Activated CD4-positive, alpha-beta T cell treated with anti-CD3 and anti-CD28 coated beads for 48 hours (primary cell): ENCODE results near the gene TFCP2L1.
"Not testable (repeated sequence)": the region's sequence is repeated elsewhere in the genome, so short reads cannot be mapped to it uniquely, and the experiment has no call there.

Source experiments
- DNase-seq: peaks from one replicate; pipeline ENCODE4 v3.0.0-alpha.2; 2020

Gene TFCP2L1

DNA sequence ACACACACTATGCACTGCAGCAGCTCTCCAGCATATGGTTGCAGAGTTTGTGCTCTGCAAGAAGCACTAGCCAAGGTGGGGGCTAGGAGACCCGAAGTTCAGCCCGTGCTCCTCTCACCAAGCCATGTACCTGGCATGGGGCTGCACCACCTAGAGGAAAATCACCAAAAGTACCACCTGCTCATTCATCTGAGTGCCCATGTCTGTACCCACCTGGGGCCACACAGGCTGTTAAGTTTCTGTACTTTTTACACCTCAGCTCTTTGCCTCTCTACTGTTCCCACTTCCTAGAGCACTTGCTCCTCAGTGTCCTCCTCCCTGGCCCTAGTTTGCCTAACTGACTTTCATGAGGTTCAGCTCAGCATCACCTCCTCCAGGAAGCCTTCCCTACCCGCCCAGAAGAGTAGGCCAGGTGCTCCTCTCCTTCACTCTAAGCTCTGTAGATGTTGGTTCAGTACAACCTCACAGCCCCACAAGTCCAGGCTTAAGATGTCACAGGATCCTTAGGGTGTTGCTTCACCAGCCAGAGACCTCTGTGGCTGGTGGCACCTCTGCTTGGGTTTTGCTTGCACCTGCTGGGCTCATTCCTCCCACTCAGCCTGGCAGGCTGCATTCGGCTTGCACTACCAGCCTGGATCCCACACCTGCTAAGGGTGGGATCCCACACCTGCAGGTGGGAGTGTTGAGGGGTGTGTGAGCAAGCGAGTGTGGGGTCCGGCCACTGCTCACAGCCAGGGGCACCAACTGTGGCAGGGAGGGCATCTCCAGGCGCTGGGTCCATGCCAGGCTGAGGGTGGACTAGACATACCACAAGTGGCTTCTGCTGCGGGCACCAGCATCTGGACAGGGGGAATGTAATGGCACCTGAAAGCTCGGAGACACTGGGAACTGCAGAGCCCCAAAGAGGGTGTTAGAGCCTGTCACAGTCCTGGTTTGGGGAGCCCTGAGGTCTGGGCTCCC is 10.2 kb upstream of the TFCP2L1 start:
- DNase-seq, result no peak

DNA sequence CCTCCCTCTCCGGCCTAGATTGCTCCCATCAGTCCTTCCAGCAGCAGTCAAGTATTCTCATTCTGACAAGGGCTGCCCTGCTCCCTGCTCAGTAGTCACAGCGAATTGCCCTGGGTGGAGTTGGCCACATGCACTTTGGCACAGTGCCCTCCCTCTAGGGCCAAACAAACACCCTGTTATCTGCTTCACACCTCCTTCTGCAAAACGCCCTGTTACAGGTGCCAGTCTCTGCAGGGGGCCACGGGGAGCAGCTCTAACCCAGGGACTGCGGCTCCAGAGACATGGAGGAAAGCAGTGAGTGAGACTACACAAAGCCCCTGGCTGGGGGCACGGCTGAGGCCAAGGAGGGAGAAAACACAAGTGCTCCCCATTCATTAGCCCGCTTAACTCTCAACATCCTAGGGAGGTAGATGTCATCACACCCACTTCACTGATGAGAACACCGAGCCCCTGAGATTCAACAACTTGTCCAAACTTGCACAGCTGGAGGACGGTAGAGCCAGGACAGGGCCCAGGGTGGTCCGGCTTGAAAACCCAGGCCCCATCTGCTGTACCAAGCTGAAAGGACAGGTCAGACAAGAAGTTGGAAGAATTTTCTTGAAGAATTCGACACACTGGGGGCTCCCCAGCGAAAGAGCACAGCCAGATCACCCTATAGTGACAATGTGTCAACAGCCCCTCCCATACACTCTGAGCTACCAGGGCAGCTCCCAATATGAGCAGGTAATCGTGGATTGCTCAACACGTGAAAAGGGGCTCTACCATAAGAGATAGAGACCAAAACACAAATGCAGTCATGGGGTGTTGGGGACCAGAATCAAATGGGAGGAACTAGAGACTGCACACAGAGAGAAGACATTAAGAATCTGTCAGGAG is 8.7 kb upstream of the TFCP2L1 start:
- DNase-seq, result no peak

DNA sequence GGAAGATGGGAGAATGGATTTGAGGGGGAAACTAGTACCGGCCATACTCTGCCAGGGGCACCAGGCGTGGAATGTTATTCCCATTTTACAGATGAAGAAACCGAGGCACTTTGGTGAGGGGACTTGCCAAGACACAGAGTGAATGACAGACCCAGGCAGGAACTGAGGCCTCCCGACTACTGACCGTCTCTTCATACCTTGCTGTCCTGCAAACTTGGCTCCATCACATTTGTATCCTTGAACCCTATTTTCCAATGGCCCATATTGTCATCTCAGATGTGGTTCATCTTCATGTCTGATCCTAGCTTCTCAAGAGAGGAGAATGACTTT is 6.2 kb upstream of the TFCP2L1 start:
- DNase-seq, result no peak

DNA sequence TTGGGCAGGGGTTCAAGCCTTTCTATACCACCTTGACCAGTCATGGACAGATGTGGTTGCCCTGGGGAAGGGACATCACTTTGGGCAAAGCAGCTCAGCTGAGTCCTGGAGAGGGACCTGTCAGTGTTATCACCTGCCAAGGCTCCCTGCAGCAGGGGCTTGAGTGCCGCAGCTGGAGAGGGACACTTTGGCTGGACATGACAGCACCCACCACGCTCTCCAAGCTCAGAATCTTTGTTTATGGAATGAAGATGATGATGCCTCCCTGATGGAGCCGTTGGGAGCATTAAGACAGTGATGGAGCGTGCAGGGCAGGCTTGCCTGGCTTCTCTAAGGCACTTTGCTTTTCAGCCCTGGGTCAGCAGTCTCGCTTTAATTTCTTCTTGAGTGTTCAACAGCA is 4.3 kb upstream of the TFCP2L1 start:
- no peak for DNase-seq

DNA sequence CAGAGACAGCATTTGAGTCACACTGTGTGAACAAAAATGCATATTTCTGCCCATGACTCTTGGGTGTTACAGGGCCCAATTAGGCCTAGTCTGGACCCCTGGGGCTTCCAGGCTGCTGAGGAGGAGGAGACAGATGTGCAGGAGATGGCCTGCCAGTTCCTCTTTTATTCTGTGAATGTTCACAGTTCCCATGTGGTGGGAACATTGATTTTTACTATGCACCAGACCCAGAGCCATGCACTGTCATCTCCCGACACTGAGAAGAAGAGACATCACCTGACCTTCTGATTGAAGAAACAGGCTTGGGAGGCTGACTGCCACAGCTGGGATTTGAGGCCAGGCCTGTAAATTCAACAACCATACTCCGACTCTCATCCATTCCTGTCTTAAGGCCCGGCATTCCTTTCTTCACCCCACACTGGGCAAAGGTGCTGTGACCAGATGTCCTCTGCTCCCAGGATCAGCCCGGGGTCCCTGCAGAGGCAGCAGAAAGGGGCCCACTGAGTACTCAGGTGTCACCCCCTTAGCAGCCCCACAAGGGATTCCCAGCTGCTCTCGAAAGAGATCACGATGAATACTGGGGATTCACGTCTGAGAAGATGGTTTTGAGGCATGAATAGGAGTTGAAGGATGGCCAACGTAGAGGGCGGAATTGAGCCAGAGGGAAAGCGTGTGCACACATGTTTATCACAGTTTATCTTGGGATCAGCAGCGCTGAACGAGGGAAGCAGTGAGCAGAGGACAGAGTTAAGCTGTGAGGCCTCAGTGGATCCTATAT is 3.6 kb upstream of the TFCP2L1 start:
- DNase-seq, result no peak

DNA sequence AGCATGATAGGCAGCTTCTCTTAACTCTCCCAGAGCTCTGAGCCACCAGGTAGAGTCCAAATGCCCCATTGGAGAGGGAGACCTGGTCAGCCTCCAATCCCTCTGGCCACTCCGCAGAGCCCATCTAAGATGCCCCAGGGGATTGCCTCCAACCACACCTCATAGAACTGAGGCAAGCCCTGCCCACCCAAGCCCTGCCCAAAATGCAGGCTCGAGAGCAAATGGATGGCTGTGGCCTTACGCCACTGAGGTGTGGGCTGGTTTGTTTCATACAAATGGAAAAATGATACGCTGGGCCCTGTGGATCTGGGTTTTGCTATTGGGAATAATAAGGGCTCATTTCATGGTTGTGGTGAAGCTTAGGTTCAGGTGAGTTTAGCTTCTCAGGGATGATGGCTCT is 3.0 kb upstream of the TFCP2L1 start:
- no peak for DNase-seq

DNA sequence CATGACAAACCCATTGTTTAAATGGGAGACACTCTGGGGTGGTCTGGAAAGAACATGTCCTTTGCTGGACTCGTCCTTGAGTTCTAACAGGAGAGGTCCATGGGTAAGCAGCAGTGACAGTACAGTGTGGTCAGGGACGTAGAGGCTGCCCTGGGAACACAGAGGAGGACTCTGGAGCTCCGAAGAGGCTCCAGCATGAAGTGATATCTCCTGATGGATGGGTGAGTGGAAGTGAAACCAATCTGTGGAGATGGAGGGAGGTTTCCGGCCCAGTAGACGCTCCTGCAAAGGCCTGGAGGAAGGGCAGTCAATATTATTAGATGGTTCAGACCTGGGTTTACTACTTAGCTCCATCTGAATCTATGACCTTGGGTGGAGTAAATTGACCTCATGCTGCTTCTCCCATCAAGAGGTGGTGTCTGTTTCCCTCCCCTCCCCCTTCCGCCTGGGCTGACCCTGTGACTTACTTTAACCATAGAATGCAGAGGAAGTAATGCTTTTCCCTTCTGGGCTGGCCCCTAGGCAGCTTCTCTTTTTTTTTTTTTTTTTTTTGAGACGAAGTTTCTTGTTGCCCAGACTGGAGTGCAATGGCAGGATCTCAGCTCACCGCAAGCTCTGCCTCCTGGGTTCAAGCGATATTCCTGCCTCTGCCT is 2.3 kb upstream of the TFCP2L1 start:
- DNase-seq, result no peak

DNA sequence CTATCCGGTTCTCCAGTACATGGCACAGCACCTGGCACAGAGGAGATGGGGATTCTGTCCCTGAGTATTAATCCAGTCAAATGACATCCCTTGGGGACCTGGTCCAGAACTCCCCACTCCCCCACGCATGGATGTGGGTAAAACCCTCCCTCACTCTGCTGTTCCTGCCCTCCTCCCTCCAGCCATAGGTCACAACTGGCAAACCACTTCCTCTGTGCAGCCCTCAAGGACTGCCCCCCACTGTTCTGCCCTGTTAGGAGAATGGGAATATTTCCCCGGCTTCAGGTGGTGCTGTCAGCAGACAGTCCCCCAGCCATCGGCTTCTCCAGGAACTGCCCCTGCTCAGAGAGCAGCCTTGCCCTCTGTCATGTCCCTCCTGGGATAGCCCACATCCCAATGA is 1.5 kb upstream of the TFCP2L1 start:
- no peak for DNase-seq

DNA sequence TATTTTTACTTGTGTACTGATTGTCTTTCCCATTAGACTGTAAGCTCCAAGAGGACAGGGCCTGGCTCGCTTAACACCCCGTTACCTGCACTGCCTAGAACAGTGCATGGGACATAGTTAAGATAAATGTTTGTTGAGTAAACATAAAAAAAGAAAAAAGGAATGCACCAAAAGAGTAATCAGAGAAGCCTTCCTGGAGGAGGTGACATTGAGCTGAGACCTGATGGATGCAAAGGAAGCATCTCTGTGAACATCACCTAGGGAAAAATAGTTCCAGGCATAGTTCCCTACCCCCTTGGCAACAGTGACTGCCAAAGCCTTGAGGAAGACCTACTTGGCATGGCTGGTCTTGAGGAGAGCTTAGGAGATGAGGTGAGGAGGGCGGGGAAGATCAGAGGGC is 924 bp upstream of the TFCP2L1 start:
- no peak for DNase-seq

DNA sequence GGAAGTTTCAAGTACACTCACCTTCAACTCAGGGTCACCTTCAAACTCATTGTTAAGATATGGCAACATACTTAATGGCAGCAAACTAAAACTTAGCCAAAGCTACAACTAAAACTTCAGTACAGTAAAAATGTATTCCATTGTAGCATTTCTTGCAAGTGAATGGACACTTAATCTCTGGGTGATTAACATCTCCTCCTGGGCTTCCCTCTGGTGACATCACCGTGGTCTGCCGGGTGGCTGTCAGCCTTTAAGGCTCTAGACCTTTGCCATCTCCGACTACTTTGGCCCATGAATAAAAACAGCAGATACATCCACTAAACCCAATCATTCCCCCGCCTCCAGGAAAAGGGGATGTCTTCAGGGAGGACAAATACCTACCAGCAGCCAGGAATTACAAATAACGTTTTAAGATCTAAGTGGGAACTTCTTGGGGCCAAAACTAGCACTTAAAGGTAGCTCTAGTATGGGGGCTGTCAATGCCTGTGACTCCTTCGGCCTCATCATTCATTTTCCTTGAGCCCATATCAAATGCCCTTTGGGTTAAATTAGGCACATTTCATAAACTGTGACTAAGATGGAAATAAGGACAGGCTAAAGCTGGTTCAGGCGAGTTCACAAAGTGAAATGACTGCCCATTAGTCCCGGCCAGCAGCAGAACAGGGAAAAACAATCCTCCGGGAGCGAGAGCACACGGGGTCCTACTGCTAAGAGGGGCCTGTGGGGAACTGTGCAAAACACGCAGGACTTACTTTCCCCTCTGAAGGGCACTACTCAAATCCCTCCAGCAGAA is 1.1 kb downstream of the TFCP2L1 start:
- no peak for DNase-seq

DNA sequence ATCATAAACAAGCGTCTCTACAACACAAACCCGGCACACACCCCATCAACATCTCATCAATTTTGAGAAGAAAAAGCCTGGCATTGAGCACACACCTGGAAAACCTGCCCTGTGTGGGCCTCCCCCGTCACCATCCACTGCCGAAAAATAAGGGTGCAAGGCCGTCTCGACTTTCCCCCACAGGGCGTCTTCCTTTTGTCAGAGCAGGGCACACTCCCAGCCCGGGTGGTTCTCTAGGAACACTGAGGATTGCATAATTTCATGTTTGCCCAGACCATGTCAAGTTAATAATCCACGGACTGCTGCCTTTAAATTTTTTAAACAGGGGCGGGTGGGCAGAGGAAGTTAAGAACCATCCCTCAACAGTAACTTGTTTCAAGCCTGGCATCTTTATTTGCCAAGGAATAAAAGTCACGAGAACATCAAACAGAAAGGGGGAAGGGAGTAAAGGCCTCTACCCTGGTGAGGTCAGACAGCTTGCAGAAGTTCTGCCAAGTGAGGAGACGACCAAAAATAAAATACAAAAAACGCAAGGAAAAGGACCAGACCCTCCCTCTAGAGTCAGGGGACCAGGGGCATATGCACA is 2.1 kb downstream of the TFCP2L1 start:
- DNase-seq, result no peak

DNA sequence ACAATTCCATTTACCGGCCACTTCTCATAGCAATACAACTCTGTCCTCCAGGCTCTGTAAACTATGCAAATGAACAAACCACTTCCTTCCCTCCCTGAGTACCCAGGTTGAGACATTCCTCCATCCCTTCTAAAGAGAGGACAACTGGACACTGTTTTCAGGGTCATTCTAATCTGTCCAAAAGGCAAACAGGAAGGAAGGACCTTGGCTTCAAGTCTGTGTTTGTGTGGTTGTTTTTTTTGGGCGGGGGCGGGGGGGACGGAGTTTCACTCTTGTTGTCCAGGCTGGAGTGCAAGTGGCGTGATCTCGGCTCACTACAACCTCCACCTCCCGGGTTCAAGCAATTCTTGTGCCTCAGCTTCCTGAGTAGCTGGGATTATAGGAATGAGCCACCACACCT is 3.3 kb downstream of the TFCP2L1 start:
- no peak for DNase-seq

DNA sequence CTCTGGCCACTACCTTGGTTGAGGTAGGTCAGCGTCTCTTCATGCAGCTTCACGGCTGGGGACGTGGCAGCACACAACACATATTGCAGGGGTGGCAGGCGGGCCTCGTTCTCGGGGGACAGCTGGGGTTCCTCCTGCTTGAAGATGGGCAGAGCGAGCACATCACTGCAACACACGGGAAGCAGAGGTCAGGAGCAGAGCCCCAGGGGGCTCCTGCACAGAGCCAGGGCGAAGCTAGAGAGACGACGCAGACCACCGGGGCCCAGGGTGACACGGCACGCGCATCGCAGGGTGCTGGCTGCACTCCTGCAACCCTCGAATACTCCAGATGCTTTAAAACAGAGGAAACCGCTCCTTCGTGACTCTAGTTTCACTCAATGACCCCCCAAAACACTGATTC is 3.9 kb downstream of the TFCP2L1 start:
- no peak for DNase-seq

DNA sequence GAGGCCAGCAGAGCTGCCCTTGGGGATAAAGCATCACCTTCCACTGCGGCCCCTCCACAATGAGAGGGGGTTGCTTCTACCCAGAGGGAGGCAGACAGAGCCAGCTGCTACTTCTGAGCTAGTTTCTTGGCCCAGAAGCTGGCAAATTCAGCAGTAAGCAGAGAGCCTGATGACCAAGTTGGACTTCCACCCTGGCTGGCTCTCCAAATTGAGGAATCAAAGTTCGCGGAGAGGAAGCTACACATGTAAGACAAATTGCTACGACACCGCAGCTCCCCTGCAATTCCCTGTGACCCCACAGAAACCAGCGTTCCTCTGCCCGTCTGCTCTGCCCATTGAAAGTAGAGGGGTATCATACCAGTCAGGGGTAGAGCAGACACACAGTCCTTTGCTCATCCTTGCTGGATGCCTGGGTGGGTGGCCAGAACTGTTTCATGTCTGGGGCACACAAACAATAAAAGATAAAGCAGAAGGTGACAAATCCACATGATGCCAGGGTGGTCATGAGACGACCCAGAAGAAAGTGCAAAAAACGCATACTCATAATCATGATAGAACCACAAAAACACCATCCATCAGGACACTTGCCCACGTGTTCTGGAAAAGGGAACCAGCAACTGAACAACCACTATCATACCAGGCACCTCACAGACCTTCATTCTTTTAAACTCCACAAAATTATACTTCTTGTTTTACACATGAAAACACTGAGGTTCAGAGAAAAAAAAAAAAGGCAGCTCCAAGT is 5.4 kb downstream of the TFCP2L1 start:
- DNase-seq, result no peak

DNA sequence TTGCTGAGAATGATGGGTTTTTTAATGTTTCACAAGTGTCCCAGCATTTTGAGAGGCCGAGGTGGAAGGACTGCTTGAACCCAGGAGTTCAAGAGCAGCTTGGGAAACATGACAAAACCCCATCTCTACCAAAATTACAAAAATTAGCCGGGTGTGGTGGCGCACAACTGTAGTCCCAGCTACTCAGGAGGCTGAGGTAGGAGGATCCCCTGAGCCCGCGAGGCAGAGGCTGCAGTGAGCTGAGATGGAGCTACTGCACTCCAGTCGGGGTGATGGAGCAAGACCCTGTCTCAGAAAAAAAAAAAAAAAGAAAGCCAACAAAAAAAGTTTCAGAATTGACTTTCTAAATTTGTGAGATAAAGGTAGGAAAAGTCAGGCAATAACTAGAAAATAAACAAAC is 8.7 kb downstream of the TFCP2L1 start:
- no peak for DNase-seq

DNA sequence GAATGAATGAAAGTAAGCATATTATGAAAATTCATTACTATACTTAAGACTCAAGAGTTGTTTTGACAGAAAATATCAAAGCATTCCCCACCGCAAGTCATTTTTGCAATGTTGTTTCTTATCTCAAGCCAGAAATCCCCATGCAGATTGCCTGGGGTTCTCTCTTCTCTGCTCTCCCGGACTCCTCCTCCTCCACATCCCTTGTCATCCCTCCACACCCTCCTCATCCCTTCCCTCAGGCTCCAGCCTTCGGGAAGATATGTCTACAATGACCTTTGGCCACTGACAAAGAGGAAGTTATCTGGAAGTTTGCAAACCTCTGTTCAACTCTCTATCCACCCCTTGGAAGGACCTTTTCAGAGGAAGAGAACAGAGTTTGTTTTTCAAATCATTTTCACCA is 11.9 kb downstream of the TFCP2L1 start:
- no peak for DNase-seq

DNA sequence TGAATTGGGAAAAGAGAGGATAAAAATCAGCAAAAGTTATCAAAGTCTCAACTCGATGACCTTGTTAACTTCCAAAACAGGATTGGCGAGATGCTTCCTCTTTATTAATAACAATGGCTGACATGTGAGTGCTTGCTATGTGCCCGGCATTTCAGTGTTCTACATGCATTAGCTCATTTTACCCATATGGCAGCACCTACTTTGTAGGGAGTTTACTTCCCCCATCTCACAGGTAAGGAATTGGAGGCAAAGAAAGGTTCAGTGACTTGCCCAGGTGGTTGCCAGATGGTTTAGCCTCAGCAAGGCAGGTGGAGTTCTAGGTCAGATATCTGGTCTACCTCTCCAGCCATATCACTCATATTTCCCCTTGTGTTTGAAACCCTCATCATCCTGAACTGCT is 12.4 kb downstream of the TFCP2L1 start:
- DNase-seq, result no peak

DNA sequence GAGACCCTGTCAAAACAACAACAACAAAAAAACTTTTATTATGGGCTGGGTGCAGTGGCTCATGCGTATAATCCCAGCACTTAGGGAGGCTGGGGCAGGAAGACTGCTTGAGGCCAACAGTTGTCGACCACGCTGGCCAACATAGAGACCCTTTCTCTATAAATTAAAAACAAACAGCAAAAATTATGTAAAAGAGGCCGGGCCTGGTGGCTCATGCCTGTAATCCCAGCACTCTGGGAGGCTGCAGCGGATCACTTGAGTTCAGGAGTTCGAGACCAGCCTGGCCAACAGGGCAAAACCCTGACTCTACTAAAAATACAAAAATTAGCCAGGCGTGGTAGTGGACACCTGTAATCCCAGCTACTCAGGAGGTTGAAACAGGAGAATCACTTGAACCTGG is 15.6 kb downstream of the TFCP2L1 start:
- DNase-seq, result not testable (repeated sequence)

DNA sequence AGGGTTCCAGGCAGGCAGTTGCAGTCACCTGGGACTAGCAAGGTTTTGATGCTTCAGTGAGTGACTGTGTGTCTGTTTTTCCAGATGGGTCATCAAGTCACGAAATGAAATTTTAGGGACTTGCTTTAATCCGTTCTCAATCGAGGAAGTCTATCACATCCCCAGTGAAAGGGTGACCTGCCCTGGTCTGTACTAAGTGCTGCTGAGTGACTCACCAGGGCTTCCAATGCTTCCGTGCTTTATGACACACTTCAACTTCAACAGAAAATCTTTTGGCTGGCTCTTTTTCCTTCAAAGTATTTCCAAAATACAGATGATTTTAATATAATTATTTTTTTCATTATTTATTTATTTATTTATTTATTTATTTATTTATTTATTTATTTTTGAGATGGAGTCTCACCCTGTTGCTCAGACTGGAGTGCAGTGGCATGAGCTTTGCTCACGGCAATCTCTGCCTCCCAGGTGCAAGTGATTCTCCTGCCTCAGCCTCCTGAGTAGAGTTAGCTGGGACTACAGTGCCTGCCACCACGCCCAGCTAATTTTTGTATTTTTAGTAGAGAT is 18.4 kb downstream of the TFCP2L1 start:
- no peak for DNase-seq

DNA sequence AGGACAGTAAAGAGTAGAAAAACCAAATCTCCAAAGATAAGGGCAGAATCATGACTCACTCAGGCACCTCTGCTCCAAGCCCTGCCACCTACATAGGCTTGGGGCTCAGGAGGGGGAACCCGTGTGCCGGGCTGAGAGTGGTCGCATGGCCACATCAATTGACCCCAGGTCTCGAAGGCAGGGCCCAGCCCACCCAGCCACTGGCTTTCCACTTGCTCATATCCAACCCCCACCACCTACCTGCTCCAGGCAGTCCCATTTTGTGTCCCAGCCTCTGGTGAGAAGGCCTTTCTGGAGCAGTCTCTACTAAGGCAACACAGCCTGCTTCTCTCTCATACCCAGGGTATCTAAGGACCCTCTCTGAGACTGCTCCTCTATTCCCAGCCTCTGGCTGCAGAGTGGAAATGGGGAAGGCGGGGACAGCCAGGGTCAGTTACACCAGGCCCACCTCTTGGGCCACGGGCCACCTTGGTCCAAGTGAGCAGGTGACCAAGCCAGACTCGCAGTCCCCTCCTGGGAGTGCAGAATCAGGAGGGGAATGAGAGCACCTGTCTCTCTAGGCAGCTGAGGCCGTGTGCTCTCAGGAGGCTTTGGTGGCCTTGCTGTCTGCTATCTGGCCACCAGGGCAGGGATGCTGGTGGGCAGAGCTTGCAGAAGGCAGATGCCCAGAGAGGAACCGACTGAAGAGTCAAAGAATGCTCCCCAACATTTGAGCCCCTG is 20.8 kb downstream of the TFCP2L1 start:
- no peak for DNase-seq
